Common myeloid progenitor, CD34-positive (primary cell): ENCODE results near the gene USP40. TPM values are rescaled to one million over a fixed set of nuclear protein-coding genes. Genes with fewer than 3 reads are reported as not detected.

Experiments used
- CTCF ChIA-PET: fragments of 350-600 bp; sonication (Branson Sonifier 250); formaldehyde crosslinking; loops from one replicate; lab custom pipeline; 2021; ENCODE audit warnings: antibody characterized with exemption; lab: Charles Lee
- POLR2A ChIA-PET: fragments of 350-600 bp; sonication (Branson Sonifier 250); formaldehyde crosslinking; loops from one replicate; lab custom pipeline; 2021; ENCODE audit warnings: antibody characterized with exemption; lab: Charles Lee
- DNase-seq, 3 donors: peaks; one replicate each; pipeline versions ENCODE4 v3.0.0 to v3.0.0-alpha.2; 2013
- H3K27ac ChIP-seq, 2 experiments: 1 replicate in 1 of 2; 2 replicates in 1 of 2; pipeline ENCODE4 v1.7.0; 2013; ENCODE audit warnings: inconsistent platforms in 2 of 2, low read length in 2 of 2, mild to moderate bottlenecking in 2 of 2, low read depth in 1 of 2, moderate library complexity in 1 of 2; ENCODE audit not compliant: severe bottlenecking in 2 of 2, insufficient read depth in 1 of 2, poor library complexity in 1 of 2
- H3K27me3 ChIP-seq, 5 experiments: replicated peaks in 2 of 5; 1 replicate in 3 of 5; 2 replicates in 2 of 5; pipeline versions ENCODE4 v1.6.1 to v1.7.0; 2013; ENCODE audit warnings: low read length in 4 of 5, mild to moderate bottlenecking in 2 of 5, moderate library complexity in 2 of 5, inconsistent platforms in 1 of 5; ENCODE audit not compliant: insufficient read depth in 5 of 5, control insufficient read depth in 4 of 5
- H3K36me3 ChIP-seq, 4 experiments: 1 replicate in 2 of 4; 2 replicates in 2 of 4; pipeline versions ENCODE4 v1.6.1 to v1.7.0; 2013; ENCODE audit warnings: low read length in 3 of 4, control low read depth in 1 of 4, mild to moderate bottlenecking in 1 of 4; ENCODE audit not compliant: control insufficient read depth in 4 of 4, insufficient read depth in 4 of 4
- H3K4me1 ChIP-seq, 4 experiments: 1 replicate in 3 of 4; 2 replicates in 1 of 4; pipeline versions ENCODE4 v1.6.1 to v1.7.1; 2013; ENCODE audit warnings: low read length in 3 of 4, mild to moderate bottlenecking in 3 of 4, control low read depth in 1 of 4, inconsistent platforms in 1 of 4, moderate library complexity in 1 of 4; ENCODE audit not compliant: control insufficient read depth in 4 of 4, insufficient read depth in 4 of 4; ENCODE audit errors: control extremely low read depth in 1 of 4
- H3K4me3 ChIP-seq, 7 experiments: 1 replicate in 4 of 7; 2 replicates in 3 of 7; pipeline versions ENCODE4 v1.5.1 to v1.7.0; 2013; ENCODE audit warnings: mild to moderate bottlenecking in 7 of 7, low read length in 6 of 7, moderate library complexity in 6 of 7, inconsistent platforms in 2 of 7, low read depth in 2 of 7, control low read depth in 1 of 7; ENCODE audit not compliant: insufficient read depth in 4 of 7, control insufficient read depth in 1 of 7; ENCODE audit errors: extremely low read depth in 1 of 7
- H3K9me3 ChIP-seq, 5 experiments: 1 replicate in 4 of 5; 2 replicates in 1 of 5; pipeline versions ENCODE4 v1.6.1 to v1.7.1; 2013; ENCODE audit warnings: low read length in 4 of 5, mild to moderate bottlenecking in 2 of 5, inconsistent platforms in 1 of 5, low read depth in 1 of 5, moderate library complexity in 1 of 5; ENCODE audit not compliant: control insufficient read depth in 4 of 5, insufficient read depth in 2 of 5; ENCODE audit errors: control extremely low read depth in 1 of 5
- WGBS: methylation state at CpG from one replicate; pipeline ENCODE4 v1.1.5; 2013; ENCODE audit not compliant: insufficient coverage; 5-methylcytosine and 5-hydroxymethylcytosine counted together
- polyA plus RNA-seq: library from polyadenylated mRNA; unstranded; fragments of 120-200 nt; gene quantifications from one replicate; pipeline ENCODE4 v1.2.1, GENCODE V29; 2013

USP40 gene
- polyA plus RNA-seq, result 23.5 TPM

GRCh38 chr2:233566141-233566956 lies at the start of gene USP40:
Gene USP40 (minus strand): TSS chr2:233566782. CDS start chr2:233565554, 1,228 bp downstream.
- POLR2A ChIA-PET, result interaction anchor here (0.6 to 0.7 kb wide), 2 partner anchors 19 to 27 kb away, joined by 3 to 4 read pairs; no protein-coding TSS in a partner anchor
- CTCF ChIA-PET, result no interaction called here
- DNase-seq, result peak; percentile 64 to 73 (median 70)

GRCh38 chr2:233611284-233611683 lies 44.7 kb upstream of the USP40 start:
- H3K9me3 ChIP-seq, result peaks cover 0 to 9% (median 0%) of the 10 kb centered on the region in 5 experiments
- ChIA-PET CTCF (no interaction called here), POLR2A (no interaction called here)
- H3K4me1 ChIP-seq, result no peaks in the 10 kb centered on the region
- no peak overlapping the region for H3K4me3 ChIP-seq
- H3K27ac ChIP-seq, result no peak overlapping the region
- H3K36me3 ChIP-seq, result no peaks in the 10 kb centered on the region
- no peaks in the 10 kb centered on the region for H3K27me3 ChIP-seq
- WGBS, result 100% methylated on average over 3 of the region's 4 CpGs
- DNase-seq, result no peak

More at GRCh38 chr2:233566141-233566956, at the start of gene USP40:
- Histone ChIP-seq H3K4me3 (peak within 1 kb of the TSS; percentile 88 to 98 (median 94)), H3K27me3 (peaks cover 0 to 3% (median 2%) of the 10 kb centered on the region in 5 experiments), H3K36me3 (no peaks in the 10 kb centered on the region), H3K27ac (peak within 1 kb of the TSS; percentile 91 to 96), H3K4me1 (peaks cover 3 to 18% (median 9%) of the 10 kb centered on the region in 4 experiments), H3K9me3 (no peaks in the 10 kb centered on the region)
- WGBS, result 1% methylated on average over 34 of the region's 51 CpGs

- H3K4me3 ChIP-seq, result no peak overlapping the region
- no peaks in the 10 kb centered on the region for H3K4me1 ChIP-seq
- DNase-seq, result no peak
- no peaks in the 10 kb centered on the region for H3K36me3 ChIP-seq
- ChIA-PET CTCF (no interaction called here), POLR2A (interaction anchor here (0.5 kb wide), 1 partner anchor 985 kb away, joined by 4 read pairs; no protein-coding TSS in a partner anchor)
- no peak overlapping the region for H3K27ac ChIP-seq
- peaks cover 0 to 4% (median 0%) of the 10 kb centered on the region in 5 experiments for H3K9me3 ChIP-seq
- H3K27me3 ChIP-seq, result peaks cover 0 to 3% (median 0%) of the 10 kb centered on the region in 5 experiments
- 100% methylated on average over 1 of the region's 1 CpG for WGBS
These were observed 39.1 kb upstream of the USP40 start for GRCh38 chr2:233605680-233606079.

GRCh38 chr2:233604826-233605225 lies 38.2 kb upstream of the USP40 start:
- ChIA-PET POLR2A (no interaction called here), CTCF (no interaction called here)
- Histone ChIP-seq H3K9me3 (peaks cover 0 to 4% (median 0%) of the 10 kb centered on the region in 5 experiments), H3K27ac (no peak overlapping the region), H3K27me3 (peaks cover 0 to 3% (median 0%) of the 10 kb centered on the region in 5 experiments), H3K36me3 (no peaks in the 10 kb centered on the region), H3K4me3 (no peak overlapping the region), H3K4me1 (no peaks in the 10 kb centered on the region)
- DNase-seq, result no peak
- 97% methylated on average over 2 of the region's 3 CpGs for WGBS

GRCh38 chr2:233603520-233603919 lies 36.9 kb upstream of the USP40 start:
- H3K27me3 ChIP-seq, result peaks cover 0 to 3% (median 0%) of the 10 kb centered on the region in 5 experiments
- no peak for DNase-seq
- CTCF ChIA-PET, result no interaction called here
- H3K4me1 ChIP-seq, result no peaks in the 10 kb centered on the region
- no peak overlapping the region for H3K27ac ChIP-seq
- H3K4me3 ChIP-seq, result no peak overlapping the region
- WGBS, result 92% methylated on average over 4 of the region's 4 CpGs
- H3K36me3 ChIP-seq, result no peaks in the 10 kb centered on the region
- H3K9me3 ChIP-seq, result peaks cover 0 to 4% (median 0%) of the 10 kb centered on the region in 5 experiments
- POLR2A ChIA-PET, result no interaction called here

- ChIA-PET CTCF (no interaction called here), POLR2A (no interaction called here)
- H3K9me3 ChIP-seq, result peaks cover 0 to 4% (median 0%) of the 10 kb centered on the region in 5 experiments
- no peaks in the 10 kb centered on the region for H3K36me3 ChIP-seq
- WGBS, result 100% methylated on average over 1 of the region's 1 CpG
- no peaks in the 10 kb centered on the region for H3K4me1 ChIP-seq
- H3K4me3 ChIP-seq, result no peak overlapping the region
- H3K27ac ChIP-seq, result no peak overlapping the region
- peaks cover 0 to 3% (median 0%) of the 10 kb centered on the region in 5 experiments for H3K27me3 ChIP-seq
- DNase-seq, result no peak
These were observed 35.5 kb upstream of the USP40 start for GRCh38 chr2:233602076-233602475.

GRCh38 chr2:233600386-233600785 lies 33.8 kb upstream of the USP40 start:
- H3K27me3 ChIP-seq, result peaks cover 0 to 3% (median 0%) of the 10 kb centered on the region in 5 experiments
- H3K36me3 ChIP-seq, result no peaks in the 10 kb centered on the region
- WGBS, result 79% methylated on average over 2 of the region's 2 CpGs
- ChIA-PET CTCF (no interaction called here), POLR2A (no interaction called here)
- no peak overlapping the region for H3K27ac ChIP-seq
- no peak overlapping the region for H3K4me3 ChIP-seq
- no peak for DNase-seq
- H3K9me3 ChIP-seq, result peaks cover 0 to 4% (median 0%) of the 10 kb centered on the region in 5 experiments
- no peaks in the 10 kb centered on the region for H3K4me1 ChIP-seq
